CD1c-positive myeloid dendritic cell (primary cell): ENCODE data around the gene RCOR1.
"Not testable (repeated sequence)": the region's sequence is repeated elsewhere in the genome, so short reads cannot be mapped to it uniquely, and the experiment has no call there.

Experiments used
- DNase-seq: peaks from one replicate; pipeline ENCODE4 v3.0.0-alpha.2; 2016; ENCODE audit errors: extremely low spot score

The RCOR1 gene

DNA sequence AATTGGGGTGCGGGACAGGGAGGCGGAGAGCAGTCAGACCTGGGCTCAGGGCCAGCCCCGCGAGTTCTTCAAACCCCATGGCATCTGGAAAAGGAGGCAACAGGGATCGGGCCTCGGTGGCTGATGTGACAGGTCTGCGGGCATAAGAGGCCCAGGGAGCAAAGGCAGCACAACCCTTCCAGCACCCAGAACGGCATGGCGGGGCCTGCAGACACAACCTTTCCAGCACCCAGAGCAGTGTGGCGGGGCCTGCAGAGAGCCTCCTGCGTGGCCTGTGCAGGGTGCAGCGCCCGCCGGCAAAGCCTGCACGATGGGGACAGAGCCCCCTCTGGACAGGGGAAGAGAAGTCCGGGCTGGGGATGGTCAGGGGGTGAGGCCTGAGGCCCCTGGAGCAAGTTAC, 158.6 kb downstream of the RCOR1 start:
- no peak for DNase-seq

DNA sequence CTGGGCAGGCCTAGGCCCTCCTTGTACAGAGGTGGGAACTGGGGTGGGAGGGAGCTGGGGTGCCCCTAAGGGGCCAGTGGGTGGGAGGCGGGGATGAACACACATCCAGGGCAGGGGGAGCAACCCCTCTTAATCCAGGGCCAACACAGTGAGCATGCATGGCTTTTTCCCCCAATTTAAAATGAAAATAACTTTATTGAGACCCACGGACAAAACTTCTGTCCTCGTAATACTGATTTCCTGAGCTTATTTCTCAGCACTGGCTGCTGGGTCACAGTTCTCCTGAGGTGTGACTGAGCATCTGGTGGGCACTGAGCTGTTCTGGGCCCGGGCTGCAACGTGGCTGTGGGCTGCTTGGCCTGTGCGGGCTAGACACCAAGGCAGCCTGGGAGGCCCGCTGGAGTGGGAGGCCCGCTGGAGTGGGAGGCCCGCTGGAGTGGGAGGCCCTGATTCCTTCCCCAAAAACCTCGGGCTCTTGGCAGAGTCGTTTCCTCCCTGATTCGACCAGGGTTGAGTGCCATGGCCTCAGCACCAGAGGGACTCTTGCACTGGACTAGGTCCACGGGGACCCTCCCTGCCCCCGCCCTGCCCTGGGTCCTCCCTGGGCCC, 159.9 kb downstream of the RCOR1 start:
- DNase-seq: peak; percentile 16

DNA sequence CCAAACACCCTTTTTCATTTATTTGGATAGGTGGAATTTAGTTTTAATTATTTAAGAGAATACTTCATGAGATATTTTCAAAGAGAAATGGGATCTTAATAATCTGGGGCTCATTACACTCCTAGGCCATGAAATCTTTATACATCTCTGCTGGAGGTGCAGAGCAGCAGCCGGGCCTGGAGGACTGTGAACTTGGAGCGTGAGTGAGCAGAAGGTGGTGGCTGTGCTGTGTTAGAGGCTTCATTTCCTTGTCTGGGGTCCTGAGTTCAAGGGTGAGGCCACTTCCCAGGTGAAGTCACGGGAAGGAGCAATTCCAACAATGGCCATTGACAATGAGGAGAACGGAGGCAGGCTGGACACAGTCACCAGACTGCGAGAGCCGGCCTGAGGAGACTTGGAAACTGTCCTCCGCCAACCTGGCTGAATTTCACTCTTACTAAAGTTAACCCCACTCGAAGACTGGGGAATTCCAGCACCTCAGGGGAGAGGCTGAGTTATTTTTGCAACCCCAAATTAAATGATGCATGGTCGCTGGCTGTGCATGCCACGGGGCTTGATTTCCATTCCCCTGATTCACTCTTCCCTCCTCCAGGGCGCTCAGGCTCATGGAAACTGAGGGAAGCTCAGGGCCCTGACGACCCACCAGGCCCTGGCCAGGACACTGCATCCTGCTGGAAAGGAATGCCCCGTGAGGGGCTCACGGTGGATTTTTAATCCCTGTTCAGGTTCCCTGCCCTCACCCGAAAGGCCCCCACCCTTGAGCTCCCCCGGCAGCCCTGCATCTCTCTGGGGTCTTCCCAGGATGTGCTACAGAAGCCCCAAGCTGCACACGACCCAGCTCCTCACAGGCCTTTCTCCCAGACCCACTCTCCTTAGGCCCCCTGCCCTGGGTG, 162.2 kb downstream of the RCOR1 start:
- no peak for DNase-seq

DNA sequence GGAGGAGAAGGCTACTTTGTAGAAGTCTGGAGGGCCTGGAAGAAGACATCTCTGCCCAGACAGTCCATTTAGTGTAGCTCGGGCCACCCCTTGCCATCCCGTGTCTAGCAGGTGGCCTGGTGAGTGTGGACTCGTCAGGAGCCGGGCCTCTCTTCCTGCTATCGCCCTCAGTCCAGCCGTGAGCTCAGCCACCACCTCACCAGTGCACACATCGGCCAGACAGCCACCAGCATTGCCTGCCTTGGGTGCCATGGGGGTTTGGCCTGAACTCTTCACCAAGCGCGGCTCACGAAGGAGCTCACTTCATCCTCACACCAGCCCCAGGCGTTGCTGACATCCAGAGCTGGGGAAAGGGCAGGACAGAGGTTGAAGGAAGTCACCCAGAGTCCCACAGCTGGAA, 165.2 kb downstream of the RCOR1 start:
- no peak for DNase-seq

DNA sequence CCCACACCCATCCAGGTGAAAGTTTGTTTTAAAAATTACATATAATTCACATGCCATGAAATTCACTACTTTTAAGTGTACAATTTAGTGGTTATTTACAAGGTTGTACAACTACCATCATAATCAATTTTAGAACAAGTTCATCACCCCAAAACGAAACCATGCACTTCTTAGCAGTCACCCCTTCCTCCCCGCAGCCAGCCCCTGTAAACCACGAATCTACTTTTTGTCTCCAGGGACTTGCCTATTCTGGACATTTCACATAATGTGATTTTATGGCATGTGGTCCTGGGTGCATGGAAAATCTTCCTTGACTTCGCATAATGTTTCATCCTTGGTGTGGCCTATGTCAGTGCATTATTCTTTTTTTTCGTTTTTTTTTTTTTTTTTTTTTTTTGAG, 165.6 kb downstream of the RCOR1 start:
- no peak for DNase-seq

DNA sequence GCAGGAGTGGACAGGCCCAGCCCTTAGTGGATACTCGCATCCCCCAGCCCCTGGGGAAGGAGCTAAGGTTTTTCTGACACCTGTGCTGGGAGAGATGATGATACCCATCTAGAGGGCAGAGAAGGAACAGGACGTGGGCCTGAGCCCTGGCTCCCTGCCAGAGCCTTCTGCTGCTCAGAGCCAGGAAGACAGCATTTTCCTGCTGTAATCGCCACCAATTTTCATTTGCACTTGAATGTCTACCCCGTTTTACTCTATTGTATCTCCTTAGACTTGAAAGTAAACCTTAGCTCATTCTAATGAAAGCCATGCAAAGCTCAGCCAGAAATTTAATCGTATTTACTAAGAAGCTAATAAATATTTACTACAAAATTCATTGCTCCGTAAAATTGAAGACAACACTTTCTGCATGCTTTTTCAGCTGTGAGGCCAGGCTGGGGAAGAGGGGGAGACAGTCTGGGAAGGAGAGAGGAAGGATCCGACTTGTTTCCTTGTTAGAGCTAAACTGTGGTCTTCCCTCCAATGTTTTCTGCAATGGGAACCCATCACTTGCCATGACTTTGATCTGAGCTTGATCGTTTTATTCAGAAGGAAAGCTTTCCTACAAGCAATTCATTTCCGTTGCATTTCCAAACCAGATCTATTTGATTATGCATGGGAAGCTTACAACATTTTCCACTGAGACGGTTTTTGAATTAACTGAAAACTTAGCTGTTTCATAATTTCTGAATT, 167.2 kb downstream of the RCOR1 start:
- no peak for DNase-seq

DNA sequence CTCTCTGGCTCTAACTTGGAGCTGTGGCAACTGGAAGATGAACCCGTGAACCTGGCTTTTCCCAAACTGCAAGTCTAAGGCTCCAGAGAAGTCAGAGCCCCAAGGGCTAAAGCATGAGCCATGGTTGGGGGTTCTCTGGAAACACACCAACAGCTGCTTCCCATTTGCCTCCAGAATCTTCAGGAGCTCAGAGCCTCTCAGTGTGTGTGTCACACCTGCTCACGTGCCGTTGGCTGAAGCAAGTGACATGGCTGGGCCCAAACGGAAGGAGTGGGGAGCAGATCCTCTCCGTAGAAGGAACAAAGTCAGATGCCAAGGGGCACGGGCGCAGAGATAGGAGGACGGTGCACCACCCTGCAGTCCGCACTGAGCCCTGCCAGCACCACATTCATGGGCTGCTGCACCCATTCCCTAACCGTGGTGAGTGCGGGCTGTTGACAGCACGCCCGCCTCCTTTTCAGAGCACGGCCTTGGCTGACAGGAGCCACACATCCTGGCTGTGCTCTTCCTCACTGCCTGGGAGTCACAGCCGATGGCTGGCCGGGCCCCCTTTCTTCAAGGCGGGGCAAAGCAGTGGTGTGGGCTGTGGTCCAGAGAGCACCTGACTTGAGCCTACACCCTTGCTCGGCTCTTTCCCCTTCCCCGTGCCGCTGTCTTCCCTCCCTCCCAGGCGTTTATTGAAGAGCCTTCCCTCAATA, 168.2 kb downstream of the RCOR1 start:
- peak; percentile 39 for DNase-seq

DNA sequence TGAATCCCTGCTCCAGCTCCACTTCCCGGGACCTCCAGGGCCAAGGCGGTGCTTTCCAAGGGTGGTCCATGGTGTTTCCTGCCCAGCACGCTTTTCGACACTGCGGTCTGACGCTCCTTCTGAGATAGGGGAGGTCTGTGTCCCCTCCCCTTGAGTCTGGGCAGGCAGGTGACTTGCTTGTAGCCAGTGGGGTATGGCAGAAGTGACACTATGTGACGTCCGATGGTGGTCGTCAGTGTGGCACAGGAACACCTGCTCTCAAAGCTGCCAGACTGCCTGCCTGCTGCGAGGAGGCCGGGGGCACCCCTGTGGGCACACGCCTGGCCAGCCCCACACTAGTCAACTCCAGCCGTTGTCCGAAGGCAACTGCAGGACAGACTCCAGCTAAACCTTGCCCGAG, 168.8 kb downstream of the RCOR1 start:
- DNase-seq: no peak

DNA sequence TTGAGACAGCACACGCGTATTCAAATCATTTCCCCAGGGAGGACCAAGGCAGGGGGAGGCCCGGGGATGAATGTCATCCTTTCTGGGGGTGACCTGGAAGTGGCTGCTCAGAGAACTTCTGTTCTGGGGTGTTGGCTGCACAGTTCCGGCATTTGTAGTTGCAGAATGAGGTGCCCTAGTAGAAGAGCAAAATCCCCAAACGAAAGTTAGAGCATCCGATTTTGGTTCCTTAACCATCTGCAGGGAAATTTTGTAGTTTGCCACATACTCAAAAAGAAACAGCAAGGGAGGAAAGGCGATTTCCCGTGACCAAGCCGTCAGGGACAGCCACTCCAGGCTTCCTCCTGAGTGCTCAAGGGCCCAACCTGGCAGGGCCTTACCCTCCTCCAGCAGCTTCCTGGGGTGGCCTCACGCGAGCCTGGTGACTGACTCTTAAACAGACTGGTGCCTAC, 171.8 kb downstream of the RCOR1 start:
- DNase-seq: peak; percentile 27

DNA sequence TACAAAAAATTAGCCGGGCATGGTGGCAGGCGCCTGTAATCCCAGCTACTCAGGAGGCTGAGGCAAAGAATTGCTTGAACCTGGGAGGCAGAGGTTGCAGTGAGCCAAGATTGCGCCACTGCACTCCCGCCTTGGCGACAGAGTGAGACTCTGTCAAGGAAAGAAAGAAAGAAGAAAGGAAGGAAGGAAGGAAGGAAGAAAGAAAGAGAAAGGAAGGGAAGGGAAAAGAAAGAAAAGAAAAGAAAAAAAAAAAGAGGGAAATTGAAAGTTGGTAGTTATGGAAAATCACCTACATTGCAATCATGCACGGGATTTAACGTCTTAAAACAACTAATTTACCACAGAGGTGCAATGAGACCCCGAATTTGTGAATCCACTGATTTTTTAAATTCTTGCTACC, 173.3 kb downstream of the RCOR1 start:
- DNase-seq: not testable (repeated sequence)

DNA sequence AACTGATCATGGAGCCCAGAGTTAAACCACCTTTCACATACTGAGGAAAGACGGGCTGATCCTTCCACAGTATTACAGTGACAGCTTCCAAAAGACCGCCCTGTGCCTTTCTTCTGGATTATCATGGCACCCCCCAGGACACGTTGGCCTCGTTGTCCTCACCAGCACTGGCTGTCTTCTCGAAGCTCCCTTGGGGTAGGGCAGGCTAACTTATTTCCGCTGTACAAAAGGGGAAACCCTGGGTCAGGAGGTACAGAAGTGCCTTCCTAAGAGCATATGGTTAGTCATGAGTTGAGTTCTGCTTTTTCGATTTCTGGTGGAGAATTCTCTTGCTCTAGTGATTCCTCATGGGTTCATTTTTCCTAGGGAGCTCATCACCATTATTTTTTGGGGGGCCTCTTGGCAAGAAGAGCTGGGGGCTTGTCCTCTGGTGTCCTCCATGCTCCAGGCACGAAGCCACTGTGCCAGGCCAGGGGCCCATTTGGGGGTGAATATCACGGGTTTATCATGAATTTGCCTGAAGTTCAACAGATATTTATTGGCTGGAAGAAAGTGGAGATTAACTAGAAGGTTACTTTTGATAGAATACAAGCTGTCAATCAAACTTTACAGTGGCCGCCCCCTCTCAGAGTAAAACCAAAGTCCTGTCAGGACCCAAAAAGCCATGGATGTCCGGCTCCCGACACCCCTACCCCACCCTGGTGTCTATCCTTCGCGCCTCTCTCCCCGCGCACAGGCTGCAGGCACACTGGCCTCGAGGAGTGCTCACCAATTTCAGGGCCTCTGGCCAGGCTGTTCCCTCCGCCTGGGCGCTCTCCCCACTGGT, 176.0 kb downstream of the RCOR1 start:
- DNase-seq: peak; percentile 91

DNA sequence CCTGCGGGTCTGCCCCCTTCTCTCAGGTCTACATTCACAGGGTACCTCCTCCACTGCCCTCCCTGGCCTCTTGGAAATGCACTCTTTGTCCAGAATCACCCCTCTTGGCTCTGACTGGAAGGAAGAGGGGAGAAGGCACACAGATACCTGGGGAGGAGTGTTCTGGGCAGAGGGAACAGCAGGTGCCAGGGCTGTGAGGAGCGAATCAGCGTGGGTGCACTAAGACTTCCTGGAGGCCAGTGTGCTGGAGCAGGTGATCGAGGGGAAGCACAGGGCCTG, 176.5 kb downstream of the RCOR1 start:
- DNase-seq: no peak

DNA sequence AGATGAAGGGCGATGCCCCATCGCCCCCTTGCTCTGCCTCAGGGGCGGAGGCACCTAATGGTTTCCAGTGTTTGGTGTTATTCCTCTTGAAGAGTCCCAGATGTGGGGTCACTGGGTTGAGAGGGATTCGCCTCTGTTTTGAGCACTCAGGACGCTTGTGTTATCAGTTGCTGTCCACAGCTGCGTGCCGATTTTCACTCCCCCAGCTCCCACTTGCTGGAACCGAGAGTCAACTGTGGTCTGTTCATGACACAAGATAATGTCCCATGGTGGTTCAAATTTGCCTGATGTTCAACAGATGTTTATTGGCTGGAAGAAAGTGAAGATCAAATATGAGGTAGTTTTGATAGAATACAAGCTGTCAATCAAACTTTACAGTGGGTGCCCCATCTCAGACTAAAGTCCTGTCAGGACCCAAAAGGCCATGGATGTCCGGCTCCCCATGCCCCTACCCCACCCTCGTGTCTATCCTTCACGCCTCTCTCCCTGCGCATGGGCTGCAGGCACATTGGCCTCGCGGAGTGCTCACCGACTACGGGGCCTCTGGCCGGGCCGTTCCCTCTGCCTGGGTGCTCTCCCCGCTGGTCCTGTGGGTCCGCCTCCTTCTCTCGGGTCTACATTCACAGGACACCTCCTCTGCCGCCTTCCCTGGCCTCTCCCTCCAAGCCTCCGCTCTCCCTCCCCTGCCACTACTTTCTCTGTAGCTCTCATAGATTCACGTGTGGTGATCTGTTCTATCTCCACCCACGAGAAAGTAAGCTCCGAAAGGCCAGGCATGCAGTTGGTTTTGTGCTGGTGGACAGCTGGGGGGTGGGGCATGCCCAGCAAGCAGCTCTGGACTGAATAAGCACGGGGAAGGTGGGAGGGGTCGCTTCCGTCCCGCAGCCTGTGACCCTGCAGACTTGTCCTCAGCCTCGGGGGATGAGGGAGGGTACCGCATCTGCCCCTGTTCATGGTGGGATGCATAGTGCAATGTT, 178.0 kb downstream of the RCOR1 start:
- no peak for DNase-seq

DNA sequence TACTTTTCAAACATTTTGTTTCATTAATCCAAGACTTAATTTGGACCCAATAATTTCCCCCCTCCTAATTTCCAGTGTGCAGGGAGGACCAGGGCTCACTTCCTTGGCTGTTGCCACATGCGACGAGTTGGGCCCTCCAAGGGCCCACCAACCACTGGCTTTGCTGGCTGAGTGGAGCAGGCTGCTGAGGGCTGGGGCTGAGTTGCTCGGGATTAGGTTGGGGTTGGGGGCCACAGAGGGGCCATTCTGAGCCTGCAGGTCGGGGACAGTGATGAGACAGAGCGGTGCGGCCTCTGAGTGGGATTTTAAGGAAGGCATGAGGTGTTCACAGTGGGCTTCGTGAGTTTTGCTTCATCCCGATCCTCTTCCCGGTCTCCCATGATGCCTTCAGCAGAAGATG, 178.7 kb downstream of the RCOR1 start:
- no peak for DNase-seq

DNA sequence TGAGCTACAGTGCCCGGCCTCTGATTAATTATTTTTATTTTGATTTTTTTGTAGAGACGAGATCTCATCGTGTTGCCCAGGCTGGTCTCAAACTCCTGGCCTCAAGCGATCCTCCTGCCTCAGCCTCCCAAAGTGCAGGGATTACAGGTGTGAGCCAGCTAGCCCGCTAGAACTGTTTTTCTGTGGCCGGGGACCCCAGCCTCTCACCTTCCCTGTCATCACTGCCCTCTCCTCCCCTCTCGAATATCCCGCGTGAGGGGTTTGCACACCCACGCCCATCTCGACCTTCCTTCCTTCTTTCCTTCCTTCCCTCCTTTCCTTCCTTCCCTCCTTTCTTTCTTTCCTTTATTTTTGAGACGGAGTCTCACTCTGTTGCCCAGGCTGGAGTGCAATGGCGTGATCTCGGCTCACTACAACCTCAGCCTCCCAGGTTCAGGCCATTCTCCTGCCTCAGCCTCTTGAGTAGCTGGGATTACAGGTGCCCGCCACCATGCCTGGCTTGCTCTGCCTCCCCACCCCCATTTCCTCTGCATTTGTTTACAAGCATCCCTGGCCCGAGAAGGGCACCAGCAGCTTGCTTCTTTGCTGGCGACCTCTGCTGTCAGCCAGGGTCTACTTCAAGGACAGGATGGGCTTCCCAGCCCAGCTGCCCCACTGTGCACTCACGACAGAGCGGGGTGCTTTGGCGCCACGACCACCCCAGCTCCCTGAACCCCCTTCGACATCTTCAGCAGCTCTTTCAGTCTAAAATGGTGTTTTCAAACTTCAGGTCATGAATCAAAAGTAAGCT, 180.5 kb downstream of the RCOR1 start:
- no peak for DNase-seq

DNA sequence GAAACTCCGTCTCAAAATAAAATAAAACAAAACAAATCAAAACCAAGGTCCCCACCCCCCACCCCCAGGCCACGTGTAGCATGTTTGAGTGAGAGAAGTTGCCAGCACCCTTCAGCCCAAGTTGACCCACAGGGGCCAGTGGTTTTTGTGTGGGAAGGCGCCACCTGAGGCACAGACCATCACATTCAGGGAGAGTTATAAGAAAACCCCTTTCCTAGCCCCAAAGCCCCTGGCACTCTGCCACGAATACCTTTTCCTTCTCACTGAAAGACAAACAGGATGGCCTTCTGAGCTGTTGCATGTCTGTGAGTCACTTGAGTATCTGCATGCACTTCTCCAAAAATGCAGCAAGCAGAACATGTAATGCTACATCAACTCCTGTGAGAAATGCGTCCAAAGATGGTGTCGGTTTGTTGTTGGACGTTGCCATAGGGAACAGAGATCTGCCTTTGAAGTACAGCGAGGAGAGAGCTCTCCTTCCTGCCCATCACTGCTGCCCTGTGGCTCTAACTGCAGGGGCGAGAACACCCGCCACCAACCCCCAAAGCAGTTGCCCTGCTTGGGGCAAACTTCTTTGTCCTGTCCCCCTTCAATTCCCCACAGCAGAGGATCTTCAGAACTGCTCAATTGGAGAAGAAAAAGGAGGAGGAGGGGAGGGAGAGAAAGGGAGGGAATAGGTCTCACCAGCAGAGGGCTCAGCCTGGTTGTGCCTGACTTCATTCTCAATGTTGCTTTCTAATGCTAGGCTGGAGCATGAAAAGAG, 182.1 kb downstream of the RCOR1 start:
- peak; percentile 93 for DNase-seq

DNA sequence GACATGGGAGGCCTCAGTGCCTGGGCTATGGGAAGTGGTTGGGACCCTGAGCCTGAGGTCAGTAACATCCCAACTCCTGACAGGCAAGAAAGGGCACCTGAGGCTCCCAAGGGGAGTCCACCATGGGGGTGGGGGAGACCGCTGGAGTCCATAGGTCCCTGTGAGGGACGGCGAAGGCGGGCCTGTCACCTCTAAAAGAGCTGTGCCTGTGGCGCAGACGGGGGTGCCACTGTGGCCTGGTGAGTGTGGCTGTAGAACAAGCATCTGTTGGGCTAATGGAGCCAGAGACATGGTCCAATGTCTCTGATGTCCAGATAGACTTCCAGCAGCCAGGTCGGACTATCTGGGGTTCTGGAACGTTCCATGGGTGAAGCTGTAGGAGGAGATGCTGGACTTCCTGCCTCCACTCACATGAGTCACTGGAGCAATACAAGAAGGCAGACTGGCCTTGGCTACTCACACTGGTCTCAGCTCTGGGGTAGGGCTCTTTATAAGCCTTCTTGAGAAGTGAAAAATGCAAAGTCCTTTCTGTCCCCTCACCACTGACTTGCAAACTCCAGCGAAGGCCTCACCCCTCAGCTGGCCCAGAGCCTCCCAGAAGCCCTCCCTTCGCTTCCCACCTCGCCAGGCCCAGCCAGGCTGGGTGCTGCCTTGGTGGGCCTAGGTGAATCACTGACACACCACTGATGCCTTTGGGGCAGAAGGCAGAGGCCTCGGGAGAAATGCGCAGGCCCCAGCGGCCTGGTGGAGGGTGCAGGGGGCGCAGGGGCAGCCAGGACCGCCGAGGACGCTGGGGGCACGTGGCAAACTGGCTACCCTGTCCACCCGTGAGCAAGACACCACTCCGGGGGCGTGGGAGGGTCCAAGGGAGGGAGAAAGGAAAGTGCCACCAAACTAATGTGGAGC, 183.7 kb downstream of the RCOR1 start:
- peak; percentile 79 for DNase-seq
